ENCODE data around the gene EXD3. TPM values are rescaled to one million over a fixed set of nuclear protein-coding genes. Genes with fewer than 3 reads are reported as not detected.

EXD3 gene
- total and polyA plus RNA-seq, 2 of the 13 experiments (the other 11 are each of a cell fraction or from before 2014, with no cell fraction given) = 2.7 to 4.8 TPM

DNA sequence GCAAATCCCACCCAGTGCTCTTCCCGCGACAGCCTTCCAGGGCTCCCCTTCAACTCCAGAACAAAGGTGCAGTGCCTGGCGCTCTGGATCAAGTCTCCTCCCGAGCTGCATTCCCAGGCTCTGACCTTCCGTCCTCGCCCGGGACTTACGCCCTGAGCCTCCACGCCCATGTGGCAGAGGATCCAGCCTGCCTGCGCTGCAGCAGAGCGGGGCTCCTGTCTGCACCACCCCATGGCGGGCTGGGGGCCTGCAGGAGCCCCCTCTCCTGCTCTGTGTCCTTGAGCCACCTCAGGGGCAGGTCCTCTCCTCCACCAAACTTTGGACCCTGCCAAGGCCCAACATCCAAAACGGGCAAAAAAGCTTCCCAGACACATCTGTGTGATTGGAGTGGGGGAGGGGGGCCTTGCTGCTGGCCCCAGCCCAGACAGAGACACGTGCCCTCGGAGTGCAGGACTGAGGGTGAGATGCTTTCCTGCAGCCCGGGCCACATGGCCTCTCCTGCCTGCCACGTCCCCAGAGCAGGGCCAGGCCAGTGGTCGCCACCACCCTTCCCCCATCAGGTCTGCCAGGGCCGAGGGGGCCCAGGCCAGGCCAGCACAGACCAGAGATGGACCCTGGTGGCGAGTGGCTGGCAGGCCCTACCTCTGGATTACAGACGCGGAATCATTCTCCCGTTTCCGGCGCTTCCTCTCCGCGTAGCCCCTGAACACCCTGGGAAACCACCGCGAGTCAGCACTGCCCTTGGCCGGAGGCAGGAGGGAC, 31.8 kb upstream of the EXD3 start (continued):
- no peak for TF ChIP-seq FOSL1 (CRISPR knock-in tag; IDR thresholded peaks at IDR 0.05; ENCODE audit: borderline replicate concordance)
- peak; percentile 95 for TF ChIP-seq NRL (CRISPR knock-in tag; IDR thresholded peaks at IDR 0.05; ENCODE audit: borderline replicate concordance)
- TF ChIP-seq ZFP37 (CRISPR knock-in tag; IDR thresholded peaks at IDR 0.05; ENCODE audit: borderline replicate concordance) = peak; percentile 93
- TF ChIP-seq ZNF780A (CRISPR knock-in tag; IDR thresholded peaks at IDR 0.05) = no peak
- peak; percentile 92 for TF ChIP-seq PHF21A (CRISPR knock-in tag; IDR thresholded peaks at IDR 0.05)
- peak; percentile 24; the same call in 1 of the 2 replicates for TF ChIP-seq NFE2L1 (CRISPR knock-in tag; IDR thresholded peaks at IDR 0.05; ENCODE audit: borderline replicate concordance)
- peak; percentile 62; the same call in 1 of the 2 replicates for TF ChIP-seq DR1 (CRISPR knock-in tag; IDR thresholded peaks at IDR 0.05)
- TF ChIP-seq ZNF710 (CRISPR knock-in tag; IDR thresholded peaks at IDR 0.05; ENCODE audit: borderline replicate concordance) = peak; percentile 51; the same call in 1 of the 2 replicates
- no peak for TF ChIP-seq ZSCAN20 (CRISPR knock-in tag; IDR thresholded peaks at IDR 0.05; ENCODE audit: borderline replicate concordance)
- no peak for TF ChIP-seq ZNF235 (CRISPR knock-in tag; IDR thresholded peaks at IDR 0.05; ENCODE audit: borderline replicate concordance)
- TF ChIP-seq ARHGAP35 (CRISPR knock-in tag; IDR thresholded peaks at IDR 0.05; ENCODE audit: borderline replicate concordance) = peak; percentile 68; the same call in 1 of the 2 replicates
- TF ChIP-seq, protein P1, sequence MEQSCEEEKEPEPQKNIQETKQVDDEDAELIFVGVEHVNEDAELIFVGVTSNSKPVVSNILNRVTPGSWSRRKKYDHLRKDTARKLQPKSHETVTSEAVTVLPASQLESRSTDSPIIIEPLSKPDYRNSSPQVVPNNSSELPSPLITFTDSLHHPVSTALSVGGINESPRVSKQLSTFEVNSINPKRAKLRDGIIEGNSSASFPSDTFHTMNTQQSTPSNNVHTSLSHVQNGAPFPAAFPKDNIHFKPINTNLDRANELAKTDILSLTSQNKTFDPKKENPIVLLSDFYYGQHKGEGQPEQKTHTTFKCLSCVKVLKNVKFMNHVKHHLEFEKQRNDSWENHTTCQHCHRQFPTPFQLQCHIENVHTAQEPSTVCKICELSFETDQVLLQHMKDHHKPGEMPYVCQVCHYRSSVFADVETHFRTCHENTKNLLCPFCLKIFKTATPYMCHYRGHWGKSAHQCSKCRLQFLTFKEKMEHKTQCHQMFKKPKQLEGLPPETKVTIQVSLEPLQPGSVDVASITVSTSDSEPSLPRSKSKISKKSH (CRISPR knock-in tag; IDR thresholded peaks at IDR 0.05; ENCODE audit: borderline replicate concordance) = peak; percentile 92
- TF ChIP-seq, protein P2, sequence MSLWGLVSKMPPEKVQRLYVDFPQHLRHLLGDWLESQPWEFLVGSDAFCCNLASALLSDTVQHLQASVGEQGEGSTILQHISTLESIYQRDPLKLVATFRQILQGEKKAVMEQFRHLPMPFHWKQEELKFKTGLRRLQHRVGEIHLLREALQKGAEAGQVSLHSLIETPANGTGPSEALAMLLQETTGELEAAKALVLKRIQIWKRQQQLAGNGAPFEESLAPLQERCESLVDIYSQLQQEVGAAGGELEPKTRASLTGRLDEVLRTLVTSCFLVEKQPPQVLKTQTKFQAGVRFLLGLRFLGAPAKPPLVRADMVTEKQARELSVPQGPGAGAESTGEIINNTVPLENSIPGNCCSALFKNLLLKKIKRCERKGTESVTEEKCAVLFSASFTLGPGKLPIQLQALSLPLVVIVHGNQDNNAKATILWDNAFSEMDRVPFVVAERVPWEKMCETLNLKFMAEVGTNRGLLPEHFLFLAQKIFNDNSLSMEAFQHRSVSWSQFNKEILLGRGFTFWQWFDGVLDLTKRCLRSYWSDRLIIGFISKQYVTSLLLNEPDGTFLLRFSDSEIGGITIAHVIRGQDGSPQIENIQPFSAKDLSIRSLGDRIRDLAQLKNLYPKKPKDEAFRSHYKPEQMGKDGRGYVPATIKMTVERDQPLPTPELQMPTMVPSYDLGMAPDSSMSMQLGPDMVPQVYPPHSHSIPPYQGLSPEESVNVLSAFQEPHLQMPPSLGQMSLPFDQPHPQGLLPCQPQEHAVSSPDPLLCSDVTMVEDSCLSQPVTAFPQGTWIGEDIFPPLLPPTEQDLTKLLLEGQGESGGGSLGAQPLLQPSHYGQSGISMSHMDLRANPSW (CRISPR knock-in tag; IDR thresholded peaks at IDR 0.05; ENCODE audit: borderline replicate concordance) = peak; percentile 75; the same call in 1 of the 2 replicates
- peak; percentile 81; the same call in 1 of the 2 replicates for TF ChIP-seq ZNF766 (CRISPR knock-in tag; IDR thresholded peaks at IDR 0.05; ENCODE audit: borderline replicate concordance)
- TF ChIP-seq ZNF136 (CRISPR knock-in tag; IDR thresholded peaks at IDR 0.05; ENCODE audit: low read depth) = no peak
- TF ChIP-seq THYN1 (CRISPR knock-in tag; IDR thresholded peaks at IDR 0.05; ENCODE audit: borderline replicate concordance, low read depth) = no peak
- peak; percentile 85; the same call in 1 of the 2 replicates for TF ChIP-seq SETDB1 (CRISPR knock-in tag; IDR thresholded peaks at IDR 0.05; ENCODE audit: borderline replicate concordance)
